K562 (cell line): Measurements from ENCODE around the gene BMP8B. TPM values are rescaled to one million over a fixed set of nuclear protein-coding genes. Genes with fewer than 3 reads are reported as not detected.

Experiments
- ATAC-seq: fragments of 200-7000 bp; cut with Tn5 transposase; 3 replicates; pipeline ENCODE4 v1.9.1; 2020; ENCODE audit warnings: moderate library complexity
- BruUV-seq: library from RNA; stranded (reverse); fragments of 400-500 nt; replicated peaks from 2 replicates; lab custom pipeline; 2021; lab: Mats Ljungman, UMichigan
- CTCF ChIA-PET: fragments of 300-600 bp; formaldehyde crosslinking; extraction: SDS; loops from one replicate; lab custom pipeline; 2021; ENCODE audit warnings: low intra/inter-chr PET ratio; lab: Yijun Ruan, JAX
- POLR2A ChIA-PET: fragments of 300-600, 350-650 bp; sonication (Branson Sonifier 250); formaldehyde crosslinking; extraction: SDS; loops from one replicate; lab custom pipeline; 2021; ENCODE audit warnings: antibody characterized with exemption, inconsistent platforms; lab: Yijun Ruan, JAX
- DNase-seq, 4 experiments: peaks; one replicate each; pipeline versions ENCODE4 v3.0.0 to v3.0.0-alpha.2; 2011 to 2018; ENCODE audit warnings: low spot score in 3 of 4, mixed read lengths in 3 of 4; ENCODE audit errors: extremely low read depth in 1 of 4
- FAIRE-seq: peaks from 2 replicates; lab custom pipeline; 2011; peaks lifted over from hg19 to GRCh38; lab: Jason Lieb, UNC
- H2AFZ ChIP-seq: 2 replicates; pipeline ENCODE4 v1.6.0; 2011; ENCODE audit warnings: low read depth, low read length, control low read depth, inconsistent platforms
- H3K27ac ChIP-seq: fragments of 200-600 bp; 3 replicates; pipeline ENCODE4 v1.8.0; 2011; ENCODE audit warnings: low read depth, mild to moderate bottlenecking, control low read depth, inconsistent platforms, low read length, moderate library complexity, mixed read lengths; ENCODE audit errors: extremely low read depth
- H3K27me3 ChIP-seq, 2 experiments: fragments of 300-600 bp in 1 of 2; 2 replicates in 1 of 2; 3 replicates in 1 of 2; pipeline versions ENCODE4 v1.6.0 to v1.8.0; 2011; ENCODE audit warnings: inconsistent platforms in 2 of 2, low read length in 2 of 2, mild to moderate bottlenecking in 1 of 2, mixed read lengths in 1 of 2, moderate library complexity in 1 of 2; ENCODE audit not compliant: control insufficient read depth in 2 of 2, insufficient read depth in 2 of 2
- H3K36me3 ChIP-seq: fragments of 300-600 bp; 3 replicates; pipeline ENCODE4 v1.8.0; 2011; ENCODE audit warnings: mild to moderate bottlenecking, low read length, inconsistent platforms; ENCODE audit not compliant: control insufficient read depth, insufficient read depth
- H3K4me1 ChIP-seq, 2 experiments: fragments of 200-600 bp in 1 of 2; replicated peaks in 1 of 2; 2 replicates in 1 of 2; 3 replicates in 1 of 2; pipeline versions ENCODE4 v1.5.1 to v1.8.0; 2011; ENCODE audit warnings: inconsistent platforms in 2 of 2, low read length in 2 of 2, mild to moderate bottlenecking in 1 of 2, mixed read lengths in 1 of 2, moderate library complexity in 1 of 2; ENCODE audit not compliant: control insufficient read depth in 2 of 2, insufficient read depth in 2 of 2
- H3K4me2 ChIP-seq: 2 replicates; pipeline ENCODE4 v1.6.1; 2011; ENCODE audit warnings: low read length, control low read depth, inconsistent platforms, mixed read lengths; ENCODE audit not compliant: insufficient read depth
- H3K4me3 ChIP-seq: fragments of 200-600 bp; sonication (generic), shearing (Covaris generic); 2 replicates; pipeline ENCODE4 v1.5.1; 2016; ENCODE audit warnings: control low read depth, inconsistent platforms
- H3K79me2 ChIP-seq: fragments of 200-600 bp; 3 replicates; pipeline ENCODE4 v1.8.0; 2011; ENCODE audit warnings: low read length, inconsistent platforms; ENCODE audit not compliant: control insufficient read depth, insufficient read depth
- H3K9ac ChIP-seq, 2 experiments: 2 replicates each; pipeline versions ENCODE4 v1.6.0 to v1.6.1; 2011; ENCODE audit warnings: low read depth in 2 of 2, low read length in 2 of 2, control low read depth in 1 of 2, inconsistent platforms in 1 of 2, mild to moderate bottlenecking in 1 of 2, mixed read lengths in 1 of 2; ENCODE audit not compliant: insufficient read depth in 1 of 2
- H3K9me1 ChIP-seq: one replicate; pipeline ENCODE4 v1.6.0; 2011; ENCODE audit warnings: inconsistent platforms, mild to moderate bottlenecking, low read length, moderate library complexity; ENCODE audit not compliant: control insufficient read depth, insufficient read depth
- H3K9me3 ChIP-seq: replicated peaks from 2 replicates; pipeline ENCODE4 v1.5.1; 2011; ENCODE audit warnings: low read depth, low read length, inconsistent platforms; ENCODE audit not compliant: control insufficient read depth, insufficient read depth
- H4K20me1 ChIP-seq: replicated peaks from 2 replicates; pipeline ENCODE4 v1.6.1; 2011; ENCODE audit warnings: low read length, inconsistent platforms, mixed read lengths; ENCODE audit not compliant: control insufficient read depth, insufficient read depth
- ATF7 ChIP-seq: fragments of 450-650 bp; IDR thresholded peaks from 2 replicates; pipeline ENCODE4 v1.7.1; 2014; ENCODE audit warnings: mild to moderate bottlenecking, moderate library complexity
- C11orf30 ChIP-seq: fragments of 450-650 bp; IDR thresholded peaks from 2 replicates; pipeline ENCODE4 v1.6.1; 2016; ENCODE audit warnings: low read depth, mild to moderate bottlenecking
- CBFB ChIP-seq: sonication (generic); formaldehyde crosslinking; IDR thresholded peaks from 2 replicates; pipeline ENCODE4 v1.4.0; 2020; ENCODE audit warnings: mild to moderate bottlenecking, missing genetic modification reagents
- DPF2 ChIP-seq: fragments of 450-650 bp; IDR thresholded peaks from 2 replicates; pipeline ENCODE4 v1.6.1; 2016
- ELF1 ChIP-seq: fragments of 200-800 bp; sonication (Bioruptor generic); IDR thresholded peaks from 2 replicates; pipeline ENCODE4 v1.6.1; 2016; ENCODE audit warnings: missing genetic modification characterization, missing compliant biosample characterization
- FOSL1 ChIP-seq: fragments of 200-800 bp; sonication (Bioruptor generic); conservative IDR thresholded peaks from 2 replicates; pipeline ENCODE4 v1.6.1; 2016; ENCODE audit warnings: missing genetic modification characterization, missing compliant biosample characterization
- FOXP1 ChIP-seq: sonication (generic); formaldehyde crosslinking; IDR thresholded peaks from 2 replicates; pipeline ENCODE4 v1.8.0; 2022; ENCODE audit warnings: mild to moderate bottlenecking, missing genetic modification reagents
- HNRNPK ChIP-seq: fragments of 200-400 bp; formaldehyde crosslinking; IDR thresholded peaks from one replicate; pipeline ENCODE4 v1.6.1; 2018; ENCODE audit warnings: mild to moderate bottlenecking, low read depth, low read length; ENCODE audit not compliant: poor library complexity, severe bottlenecking
- HNRNPUL1 ChIP-seq: fragments of 200-400 bp; formaldehyde crosslinking; IDR thresholded peaks from 2 replicates; pipeline ENCODE4 v1.6.1; 2017; ENCODE audit warnings: low read length
- KLF6 ChIP-seq: fragments of 250-450 bp; sonication (Bioruptor Pico); IDR thresholded peaks from 2 replicates; pipeline ENCODE4 v1.4.0; 2020; ENCODE audit warnings: mild to moderate bottlenecking, moderate library complexity, borderline replicate concordance
- NR2C2 ChIP-seq, 2 experiments: fragments of 200-800 bp in 1 of 2; sonication (Bioruptor generic) in 1 of 2; sonication (generic) in 1 of 2; formaldehyde crosslinking in 1 of 2; IDR thresholded peaks; 2 replicates each; pipeline versions ENCODE4 v1.6.1 to v1.8.0; 2016 to 2022; ENCODE audit warnings: mild to moderate bottlenecking in 1 of 2, missing compliant biosample characterization in 1 of 2, missing genetic modification characterization in 1 of 2, missing genetic modification reagents in 1 of 2
- STAG1 ChIP-seq: sonication (generic); formaldehyde crosslinking; IDR thresholded peaks from 2 replicates; pipeline ENCODE4 v1.5.0; 2020; ENCODE audit warnings: missing genetic modification reagents, borderline replicate concordance
- ZNF589 ChIP-seq: fragments of 200-800 bp; sonication (Bioruptor generic); IDR thresholded peaks from 2 replicates; pipeline ENCODE4 v1.6.1; 2016; ENCODE audit warnings: low read depth, missing genetic modification characterization, missing compliant biosample characterization
- WGBS: fragments of 100-300 bp; shearing (Covaris generic); methylation state at CpG from one replicate; pipeline ENCODE4 v1.1.6; 2016; ENCODE audit warnings: low coverage, mixed read lengths; ENCODE audit not compliant: insufficient coverage; ENCODE audit errors: missing lambda C conversion rate; 5-methylcytosine and 5-hydroxymethylcytosine counted together
- in situ Hi-C: fragments of 300-500 bp; cut with MboI; formaldehyde crosslinking; loops from 4 replicates; pipeline ENCODE4 v1.15.0; 2018; ENCODE audit warnings: inconsistent platforms, mixed read lengths
- intact Hi-C: fragments of 100-400 bp; cut with micrococcal nuclease; formaldehyde crosslinking; loops from 2 replicates; pipeline ENCODE4 v1.14.2; 2022
- polyA plus RNA-seq, 8 experiments: library from polyadenylated mRNA; depleted of rRNA in 4 of 8; stranded (reverse) in 5 of 8; unstranded in 3 of 8; fragments of >200 nt; fragmentation: Nextera tagmentation in 2 of 8; fragmentation: Illumina TruSeq in 1 of 8; extraction: Ambion mirVana in 2 of 8; extraction: Trizol in 1 of 8; gene quantifications; 2 replicates each; pipeline versions ENCODE4 v1.2.1 to v1.2.3, GENCODE V29; 2011 to 2014; ENCODE audit warnings: inconsistent platforms in 1 of 8, missing spikeins in 1 of 8
- total RNA-seq, 7 experiments: library from RNA; depleted of rRNA in 6 of 7; stranded (reverse); fragments of >200 nt in 6 of 7; fragmentation: Illumina TruSeq in 2 of 7; extraction: Trizol in 2 of 7; gene quantifications; 2 replicates each; pipeline versions ENCODE4 v1.2.1 to v1.2.3, GENCODE V29; 2011 to 2021; ENCODE audit warnings: low replicate concordance in 1 of 7
- TF ChIP-seq, protein P1 (sequence below): IDR thresholded peaks from 2 replicates; pipeline ENCODE4 v1.6.1; 2014; ENCODE audit warnings: antibody characterized with exemption
- TF ChIP-seq, protein P2 (sequence below): sonication (generic); formaldehyde crosslinking; IDR thresholded peaks from 2 replicates; pipeline ENCODE4 v1.8.1; 2022; ENCODE audit warnings: missing genetic modification reagents

The BMP8B gene
- total and polyA plus RNA-seq, 9 of the 15 experiments (the other 6 are each of a cell fraction or from before 2014, with no cell fraction given), result 0.03 to 0.33 (median 0.14) TPM

DNA sequence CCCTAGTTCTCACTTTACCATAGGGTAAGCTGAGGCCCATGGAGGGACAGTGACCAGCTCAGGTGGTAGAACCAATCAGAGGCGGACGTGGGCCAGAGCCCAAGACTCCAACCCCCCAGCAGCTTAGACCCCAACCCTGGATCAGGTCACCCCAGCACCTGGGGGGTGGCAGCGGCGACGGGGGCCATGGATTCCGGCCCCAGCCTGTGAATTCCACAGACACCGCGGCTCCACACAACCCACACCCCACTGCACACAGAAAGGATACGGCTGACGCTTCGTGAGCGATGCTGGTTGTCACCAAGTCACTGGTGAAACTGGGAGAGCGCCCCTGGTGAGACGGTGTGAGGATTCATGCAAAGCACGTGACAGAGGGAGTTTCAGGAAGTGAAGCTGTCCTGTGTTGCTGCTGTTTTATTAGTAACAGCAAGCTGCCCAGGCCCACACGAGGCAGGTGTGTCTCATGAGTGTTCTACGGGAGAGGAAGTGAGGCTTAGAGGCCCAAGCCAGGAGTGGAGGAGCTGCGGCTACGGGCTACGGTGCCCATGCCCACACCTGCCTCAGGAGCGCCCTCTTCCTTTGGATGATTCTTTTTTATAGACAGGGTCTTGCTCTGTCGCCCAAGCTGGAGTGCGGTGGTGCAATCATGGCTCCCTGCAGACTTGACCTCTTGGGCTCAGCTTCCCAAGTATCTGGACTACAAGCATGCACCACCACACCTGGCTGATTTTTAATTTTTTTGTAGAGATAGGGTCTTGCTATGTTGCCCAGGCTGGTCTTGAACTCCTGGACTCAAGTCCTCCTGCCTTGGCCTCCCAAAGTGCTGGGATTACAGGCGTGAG, 28.6 kb upstream of the BMP8B start (continued):
- TF ChIP-seq, protein P1, sequence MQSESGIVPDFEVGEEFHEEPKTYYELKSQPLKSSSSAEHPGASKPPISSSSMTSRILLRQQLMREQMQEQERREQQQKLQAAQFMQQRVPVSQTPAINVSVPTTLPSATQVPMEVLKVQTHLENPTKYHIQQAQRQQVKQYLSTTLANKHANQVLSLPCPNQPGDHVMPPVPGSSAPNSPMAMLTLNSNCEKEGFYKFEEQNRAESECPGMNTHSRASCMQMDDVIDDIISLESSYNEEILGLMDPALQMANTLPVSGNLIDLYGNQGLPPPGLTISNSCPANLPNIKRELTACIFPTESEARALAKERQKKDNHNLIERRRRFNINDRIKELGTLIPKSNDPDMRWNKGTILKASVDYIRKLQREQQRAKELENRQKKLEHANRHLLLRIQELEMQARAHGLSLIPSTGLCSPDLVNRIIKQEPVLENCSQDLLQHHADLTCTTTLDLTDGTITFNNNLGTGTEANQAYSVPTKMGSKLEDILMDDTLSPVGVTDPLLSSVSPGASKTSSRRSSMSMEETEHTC, result 0 out of 2 replicates have a peak, but pooled peaks have one; percentile 16
- TF ChIP-seq ELF1 (tag), result peak; percentile 76

DNA sequence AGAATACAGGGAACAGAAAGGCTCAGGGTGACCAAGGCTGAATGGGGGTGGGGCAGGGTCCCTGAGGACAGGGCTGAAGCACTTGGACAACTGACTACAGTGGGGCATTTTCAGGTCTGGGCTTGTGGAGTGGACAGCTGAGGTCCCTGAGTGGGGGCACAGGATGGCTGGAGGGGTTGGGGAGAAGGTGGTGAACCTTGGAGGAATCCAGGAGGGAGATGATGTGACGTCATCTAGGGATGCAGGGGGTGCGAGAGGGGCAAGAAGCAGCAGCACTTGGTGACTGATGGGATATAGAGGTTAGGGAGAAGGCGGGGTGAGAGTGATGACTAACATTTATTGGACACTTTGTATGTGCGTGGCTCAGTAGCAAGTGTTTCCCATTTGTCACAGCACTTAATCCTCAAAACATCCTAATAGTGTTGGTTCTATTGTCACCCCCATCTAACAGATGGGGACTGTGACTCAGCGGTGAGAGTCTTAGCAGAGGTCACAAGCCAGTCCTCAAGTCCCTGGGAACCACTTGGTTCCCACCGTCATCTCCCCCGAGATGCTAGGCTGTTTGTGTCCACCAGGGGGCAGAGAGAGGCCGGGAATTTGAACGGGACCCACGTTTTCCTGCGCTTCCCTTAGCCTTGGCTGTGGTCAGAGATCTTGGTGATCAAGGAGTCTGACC, 27.9 kb upstream of the BMP8B start:
- Histone ChIP-seq H3K4me2 (no peak overlapping the region), H3K27ac (no peak overlapping the region), H2AFZ (peak overlapping the region; percentile 81), H3K9me1 (no peaks in the 10 kb centered on the region), H3K9me3 (no peaks in the 10 kb centered on the region), H3K36me3 (no peaks in the 10 kb centered on the region), H3K4me3 (no peak overlapping the region), H3K9ac (no peak overlapping the region), H3K27me3 (peaks cover 2 to 8% of the 10 kb centered on the region in 2 experiments; a peak in 2 of 5 replicates), H4K20me1 (0 out of 2 replicates have a peak, but pooled peaks cover 4% of the 10 kb centered on the region), H3K4me1 (peaks cover 9 to 11% of the 10 kb centered on the region in 2 experiments; a peak in 4 of 5 replicates), H3K79me2 (no peaks in the 10 kb centered on the region)
- peak; percentile 98 for FAIRE-seq
- CTCF ChIA-PET, result interaction anchor here (0.7 to 4.7 kb wide), 5 partner anchors 86 to 157 kb away, joined by 5 to 43 read pairs (median 5); partner anchors contain the start of gene MYCL
- POLR2A ChIA-PET, result interaction anchor here (1.0 kb wide), 1 partner anchor 10 kb away, joined by 3 read pairs; no protein-coding TSS in a partner anchor
- intact Hi-C loops, result loop anchor here (1.0 to 5.0 kb wide), 4 partner anchors 86 to 216 kb away; no protein-coding TSS in a partner anchor
- BruUV-seq, result no TSS peak
- WGBS, result 9% methylated on average over 11 of the region's 11 CpGs
- ATAC-seq, result peak; percentile 92
- in situ Hi-C loops, result no loop called here
- DNase-seq, result peak; percentile 84 to 88 (median 86)
- TF ChIP-seq ATF7 (peak; percentile 67), ZNF589 (CRISPR knock-in tag) (no peak), STAG1 (peak; percentile 91), KLF6 (no peak), C11orf30 (peak; percentile 47), HNRNPUL1 (no peak), CBFB (CRISPR knock-in tag) (0 out of 2 replicates have a peak, but pooled peaks have one; percentile 16), FOSL1 (tag) (peak; percentile 89), FOXP1 (CRISPR knock-in tag) (no peak), HNRNPK (no peak), DPF2 (peak; percentile 72), NR2C2 (CRISPR knock-in tag; IDR thresholded peaks at IDR 0.05) (0 out of 2 replicates have a peak, but pooled peaks have one; percentile 45), NR2C2 (tag; IDR thresholded peaks at IDR 0.05) (peak; percentile 20; the same call in 1 of the 2 replicates)
- TF ChIP-seq, protein P2, sequence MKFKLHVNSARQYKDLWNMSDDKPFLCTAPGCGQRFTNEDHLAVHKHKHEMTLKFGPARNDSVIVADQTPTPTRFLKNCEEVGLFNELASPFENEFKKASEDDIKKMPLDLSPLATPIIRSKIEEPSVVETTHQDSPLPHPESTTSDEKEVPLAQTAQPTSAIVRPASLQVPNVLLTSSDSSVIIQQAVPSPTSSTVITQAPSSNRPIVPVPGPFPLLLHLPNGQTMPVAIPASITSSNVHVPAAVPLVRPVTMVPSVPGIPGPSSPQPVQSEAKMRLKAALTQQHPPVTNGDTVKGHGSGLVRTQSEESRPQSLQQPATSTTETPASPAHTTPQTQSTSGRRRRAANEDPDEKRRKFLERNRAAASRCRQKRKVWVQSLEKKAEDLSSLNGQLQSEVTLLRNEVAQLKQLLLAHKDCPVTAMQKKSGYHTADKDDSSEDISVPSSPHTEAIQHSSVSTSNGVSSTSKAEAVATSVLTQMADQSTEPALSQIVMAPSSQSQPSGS (CRISPR knock-in tag), result peak; percentile 61; the same call in 1 of the 2 replicates
